BLaER1 treated with 17β-estradiol and CSF1 and Interleukin-3, amounts not matched to agents 10 nM and 100 nM (cell line): ENCODE measurements around the gene SERPINB6.
A peak's percentile ranks its signal among the peaks of the same experiment; 100 is the strongest.
"Not testable (repeated sequence)": the region's sequence is repeated elsewhere in the genome, so short reads cannot be mapped to it uniquely, and the experiment has no call there.

Experiments
- H3K27ac ChIP-seq, 11 experiments: shearing (Covaris generic); formaldehyde crosslinking; 2 replicates each; pipeline ENCODE4 v1.8.1; 2022
- H3K27me3 ChIP-seq, 11 experiments: shearing (Covaris generic); formaldehyde crosslinking; 2 replicates each; pipeline ENCODE4 v1.8.1; 2022
- H3K36me3 ChIP-seq, 11 experiments: shearing (Covaris generic); formaldehyde crosslinking; 2 replicates each; pipeline ENCODE4 v1.8.1; 2022
- H3K4me1 ChIP-seq, 10 experiments: shearing (Covaris generic); formaldehyde crosslinking; 2 replicates each; pipeline ENCODE4 v1.8.1; 2022
- H3K4me2 ChIP-seq, 11 experiments: shearing (Covaris generic); formaldehyde crosslinking; 2 replicates each; pipeline ENCODE4 v1.8.1; 2022
- H3K4me3 ChIP-seq, 10 experiments: shearing (Covaris generic); formaldehyde crosslinking; 2 replicates each; pipeline ENCODE4 v1.8.1; 2022
- H3K9ac ChIP-seq, 11 experiments: shearing (Covaris generic); formaldehyde crosslinking; 2 replicates each; pipeline ENCODE4 v1.8.1; 2022
- H3K9me3 ChIP-seq, 11 experiments: shearing (Covaris generic); formaldehyde crosslinking; replicated peaks in 1 of 11; 2 replicates each; pipeline ENCODE4 v1.8.1; 2022
- H4K20me1 ChIP-seq, 11 experiments: shearing (Covaris generic); formaldehyde crosslinking; 2 replicates each; pipeline ENCODE4 v1.8.1; 2022
- Cebpa-rat ChIP-seq, 11 experiments: shearing (Covaris generic); IDR thresholded peaks; 2 replicates each; pipeline ENCODE4 v1.8.1; 2022

The SERPINB6 gene

GRCh38 chr6:3005077-3005476 lies 33.7 kb upstream of the SERPINB6 start:
- Histone ChIP-seq H3K36me3 (peaks cover 20 to 65% (median 45%) of the 10 kb centered on the region in 11 experiments), H4K20me1 (no peaks in the 10 kb centered on the region), H3K9me3 (peaks cover 3 to 8% (median 6%) of the 10 kb centered on the region in 11 experiments), H3K4me3 (no peak overlapping the region), H3K4me2 (no peak overlapping the region), H3K9ac (no peak overlapping the region), H3K4me1 (peaks cover 8 to 39% (median 27%) of the 10 kb centered on the region in 10 experiments), H3K27ac (no peak overlapping the region; a peak in 1 of 22 replicates), H3K27me3 (no peaks in the 10 kb centered on the region)
- TF ChIP-seq Cebpa-rat (IDR thresholded peaks at IDR 0.05): no peak

GRCh38 chr6:3003226-3003625 lies 31.9 kb upstream of the SERPINB6 start:
- not testable (repeated sequence) for H3K4me3 ChIP-seq, H3K9ac ChIP-seq, H3K4me2 ChIP-seq, H3K9me3 ChIP-seq, H3K27me3 ChIP-seq, H4K20me1 ChIP-seq
- Histone ChIP-seq H3K36me3 (peaks cover 14 to 49% (median 33%) of the 10 kb centered on the region in 11 experiments; a peak in 21 of 22 replicates), H3K27ac (peak overlapping the region in 1 of 11 experiments; percentile 81; a peak in 1 of 22 replicates), H3K4me1 (peaks cover 21 to 47% (median 36%) of the 10 kb centered on the region in 10 experiments)

GRCh38 chr6:3001773-3002293 lies 30.5 kb upstream of the SERPINB6 start:
- H3K27me3 ChIP-seq: no peaks in the 10 kb centered on the region

GRCh38 chr6:3001146-3001772 lies 29.9 kb upstream of the SERPINB6 start:
- peak overlapping the region in 2 of 10 experiments; percentile 92 to 93; a peak in 3 of 20 replicates for H3K4me3 ChIP-seq
- no peak for TF ChIP-seq Cebpa-rat (IDR thresholded peaks at IDR 0.05)

More at GRCh38 chr6:3001773-3002293, 30.5 kb upstream of the SERPINB6 start:
- Histone ChIP-seq H3K4me1 (peaks cover 23 to 48% (median 40%) of the 10 kb centered on the region in 10 experiments), H3K4me3 (no peak overlapping the region), H3K36me3 (peaks cover 10 to 35% (median 26%) of the 10 kb centered on the region in 11 experiments; a peak in 20 of 22 replicates), H3K9me3 (no peaks in the 10 kb centered on the region), H3K9ac (peak overlapping the region in 3 of 11 experiments; percentile 8 to 44 (median 40); a peak in 3 of 22 replicates), H3K27ac (peak overlapping the region in 9 of 11 experiments; percentile 7 to 81 (median 47); a peak in 11 of 22 replicates), H4K20me1 (no peaks in the 10 kb centered on the region), H3K4me2 (peak overlapping the region in 8 of 11 experiments; percentile 16 to 98 (median 96); a peak in 15 of 22 replicates)
- TF ChIP-seq Cebpa-rat (IDR thresholded peaks at IDR 0.05): peak in 1 of 11 experiments; percentile 8; a peak in 1 of 22 replicates

GRCh38 chr6:2999618-3000557 lies 28.5 kb upstream of the SERPINB6 start, which contains the start of gene NQO2:
NQO2 (plus strand) TSS chr6:2999894; CDS start chr6:3006553, 6,659 bp downstream.
- TF ChIP-seq Cebpa-rat (IDR thresholded peaks at IDR 0.05): no peak
- H3K27me3 ChIP-seq: peaks cover 0 to 5% (median 0%) of the 10 kb centered on the region in 11 experiments; a peak in 2 of 22 replicates
- no peaks in the 10 kb centered on the region for H4K20me1 ChIP-seq
- H3K9me3 ChIP-seq: no peaks in the 10 kb centered on the region
- peaks cover 5 to 16% (median 8%) of the 10 kb centered on the region in 11 experiments; a peak in 17 of 22 replicates for H3K36me3 ChIP-seq
- peak within 1 kb of the TSS; percentile 70 to 93 (median 82) for H3K4me3 ChIP-seq
- peaks cover 32 to 50% (median 45%) of the 10 kb centered on the region in 10 experiments for H3K4me1 ChIP-seq
- peak within 1 kb of the TSS; percentile 63 to 86 (median 80) for H3K27ac ChIP-seq
- H3K9ac ChIP-seq: peak within 1 kb of the TSS; percentile 77 to 89 (median 85)
- peak within 1 kb of the TSS; percentile 93 to 100 (median 97) for H3K4me2 ChIP-seq

More at GRCh38 chr6:3001146-3001772, 29.9 kb upstream of the SERPINB6 start:
- peaks cover 29 to 54% (median 46%) of the 10 kb centered on the region in 10 experiments for H3K4me1 ChIP-seq
- H4K20me1 ChIP-seq: no peaks in the 10 kb centered on the region
- H3K27ac ChIP-seq: peak overlapping the region in 9 of 11 experiments; percentile 7 to 81 (median 47); a peak in 11 of 22 replicates
- no peaks in the 10 kb centered on the region for H3K27me3 ChIP-seq
- H3K9me3 ChIP-seq: no peaks in the 10 kb centered on the region
- peak overlapping the region in 3 of 11 experiments; percentile 8 to 44 (median 40); a peak in 3 of 22 replicates for H3K9ac ChIP-seq
- H3K4me2 ChIP-seq: peak overlapping the region in 9 of 11 experiments; percentile 16 to 98 (median 97); a peak in 17 of 22 replicates
- H3K36me3 ChIP-seq: peaks cover 8 to 30% (median 21%) of the 10 kb centered on the region in 11 experiments; a peak in 19 of 22 replicates

- peak in 1 of 11 experiments; percentile 46; a peak in 1 of 22 replicates for TF ChIP-seq Cebpa-rat (IDR thresholded peaks at IDR 0.05)
- Histone ChIP-seq H3K9ac (peak overlapping the region; percentile 5 to 77 (median 64); a peak in 20 of 22 replicates), H3K27ac (peak overlapping the region in 10 of 11 experiments; percentile 27 to 63 (median 54); a peak in 15 of 22 replicates), H3K4me3 (peak overlapping the region; percentile 70 to 93 (median 82)), H3K9me3 (no peaks in the 10 kb centered on the region), H4K20me1 (no peaks in the 10 kb centered on the region), H3K4me2 (peak overlapping the region; percentile 86 to 100 (median 96)), H3K36me3 (peaks cover 0 to 8% (median under 1%) of the 10 kb centered on the region in 11 experiments; a peak in 10 of 22 replicates), H3K4me1 (peaks cover 32 to 50% (median 45%) of the 10 kb centered on the region in 10 experiments), H3K27me3 (peaks cover 0 to 5% (median 0%) of the 10 kb centered on the region in 11 experiments; a peak in 2 of 22 replicates)
These were observed 27.7 kb upstream of the SERPINB6 start for GRCh38 chr6:2998998-2999617.

GRCh38 chr6:2998249-2998997 lies 27.1 kb upstream of the SERPINB6 start:
- not testable (repeated sequence) for H3K27me3 ChIP-seq, H4K20me1 ChIP-seq, H3K9me3 ChIP-seq, H3K36me3 ChIP-seq
- Histone ChIP-seq H3K27ac (peak overlapping the region in 3 of 11 experiments; percentile 33 to 59 (median 58); a peak in 5 of 22 replicates), H3K4me2 (peak overlapping the region; percentile 86 to 100 (median 96)), H3K9ac (peak overlapping the region; percentile 5 to 77 (median 64); a peak in 20 of 22 replicates), H3K4me1 (peaks cover 32 to 50% (median 45%) of the 10 kb centered on the region in 10 experiments), H3K4me3 (peak overlapping the region; percentile 70 to 93 (median 82))
